ENCODE measurements around the gene LCN12. TPM values are rescaled to one million over a fixed set of nuclear protein-coding genes. Genes with fewer than 3 reads are reported as not detected.

The LCN12 gene
- total RNA-seq, 1 donor from 2014 or later, result 2.9 TPM

DNA sequence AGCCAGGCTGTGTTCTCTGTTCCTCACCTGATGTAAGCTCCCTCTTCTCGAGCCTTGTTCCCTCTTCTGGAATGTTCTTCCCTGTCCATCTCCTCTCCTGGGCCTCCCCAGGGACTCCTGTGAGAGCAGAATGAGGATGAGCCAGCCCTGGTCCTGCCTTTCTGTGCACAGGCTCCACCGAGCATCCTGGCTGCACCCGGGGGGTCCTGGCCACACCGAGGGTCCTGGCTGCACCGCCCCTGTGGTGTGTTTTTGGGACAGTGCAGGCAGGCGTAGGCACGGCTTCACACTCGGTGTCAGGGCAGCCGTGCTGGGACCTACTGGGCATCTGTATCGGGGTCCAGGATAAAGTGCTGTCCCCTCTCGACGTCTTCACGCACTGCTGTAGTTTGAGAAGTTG is 25.3 kb upstream of the LCN12 start:
- Mint-ChIP-seq H3K27ac (ENCODE audit: unreplicated experiment) (no peak overlapping the region), H3K4me3 (ENCODE audit: unreplicated experiment) (no peak overlapping the region), H3K9me3 (ENCODE audit: unreplicated experiment) (peaks cover 2% of the 10 kb centered on the region), H3K27me3 (ENCODE audit: unreplicated experiment) (peaks cover 4% of the 10 kb centered on the region), H3K4me1 (ENCODE audit: low read depth, unreplicated experiment) (peaks cover 10% of the 10 kb centered on the region), H3K36me3 (ENCODE audit: unreplicated experiment) (no peaks in the 10 kb centered on the region)
- DNase-seq, result no peak
- TF ChIP-seq CTCF (IDR thresholded peaks at IDR 0.05; ENCODE audit: partially characterized antibody, unreplicated experiment), result no peak

DNA sequence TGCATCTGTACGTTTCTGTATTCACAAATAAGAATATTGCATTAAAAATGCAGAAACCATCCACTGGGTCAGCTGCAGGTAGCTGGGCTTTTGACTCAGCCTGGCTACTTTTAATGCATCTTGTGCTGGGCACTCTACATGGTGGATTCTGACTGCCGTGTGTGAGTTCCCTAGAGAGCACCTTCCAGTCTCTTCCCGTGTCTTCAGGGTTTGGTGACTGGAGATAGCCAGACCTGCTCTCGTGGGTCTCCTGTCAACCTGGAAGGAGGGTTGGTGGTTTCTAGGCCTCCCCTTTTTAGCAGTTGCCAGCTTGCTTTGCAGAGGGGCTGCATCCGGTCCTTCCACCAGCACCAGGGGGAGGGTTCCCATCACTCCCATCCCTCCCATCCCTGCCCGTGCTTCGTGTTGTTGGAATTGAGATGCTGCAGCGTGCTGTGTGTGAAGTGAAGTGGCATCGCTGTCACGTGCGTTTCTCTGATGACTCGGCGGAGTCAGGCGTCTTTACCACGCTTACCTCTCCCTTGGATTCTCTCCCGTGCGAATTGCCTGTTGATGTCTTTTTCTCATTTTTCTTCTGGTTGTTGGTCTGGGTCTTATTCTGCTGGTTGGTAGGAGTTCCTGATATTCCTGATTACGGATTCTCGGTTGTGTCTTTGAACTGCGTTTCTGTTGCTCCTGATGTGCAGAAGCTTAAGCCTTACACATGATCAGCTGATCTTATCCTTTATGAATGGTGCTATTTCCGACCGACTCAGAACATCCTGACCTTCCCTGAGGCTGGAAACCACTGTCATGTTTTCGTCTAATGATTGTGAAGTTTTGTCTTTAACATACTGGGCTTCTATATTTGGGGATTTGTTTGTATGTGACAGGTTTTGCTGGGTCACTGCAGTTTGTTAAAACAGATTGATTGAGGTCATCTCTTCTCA is 24.5 kb upstream of the LCN12 start:
- TF ChIP-seq CTCF (IDR thresholded peaks at IDR 0.05; ENCODE audit: partially characterized antibody, unreplicated experiment), result no peak
- Mint-ChIP-seq H3K27me3 (ENCODE audit: unreplicated experiment) (peaks cover 4% of the 10 kb centered on the region), H3K36me3 (ENCODE audit: unreplicated experiment) (peaks cover under 1% of the 10 kb centered on the region), H3K4me1 (ENCODE audit: low read depth, unreplicated experiment) (peaks cover 10% of the 10 kb centered on the region), H3K4me3 (ENCODE audit: unreplicated experiment) (peak overlapping the region; percentile 7), H3K9me3 (ENCODE audit: unreplicated experiment) (peaks cover 2% of the 10 kb centered on the region), H3K27ac (ENCODE audit: unreplicated experiment) (no peak overlapping the region)
- DNase-seq, result no peak

- Mint-ChIP-seq H3K4me3 (ENCODE audit: unreplicated experiment) (no peak overlapping the region), H3K36me3 (ENCODE audit: unreplicated experiment) (peaks cover 8% of the 10 kb centered on the region), H3K27me3 (ENCODE audit: unreplicated experiment) (peaks cover 4% of the 10 kb centered on the region), H3K4me1 (ENCODE audit: low read depth, unreplicated experiment) (peaks cover 10% of the 10 kb centered on the region), H3K27ac (ENCODE audit: unreplicated experiment) (no peak overlapping the region), H3K9me3 (ENCODE audit: unreplicated experiment) (peaks cover 6% of the 10 kb centered on the region)
- TF ChIP-seq CTCF (IDR thresholded peaks at IDR 0.05; ENCODE audit: partially characterized antibody, unreplicated experiment), result no peak
- DNase-seq, result no peak
Observed at GRCh38 chr9:136928591-136928990, 23.5 kb upstream of the LCN12 start.

DNA sequence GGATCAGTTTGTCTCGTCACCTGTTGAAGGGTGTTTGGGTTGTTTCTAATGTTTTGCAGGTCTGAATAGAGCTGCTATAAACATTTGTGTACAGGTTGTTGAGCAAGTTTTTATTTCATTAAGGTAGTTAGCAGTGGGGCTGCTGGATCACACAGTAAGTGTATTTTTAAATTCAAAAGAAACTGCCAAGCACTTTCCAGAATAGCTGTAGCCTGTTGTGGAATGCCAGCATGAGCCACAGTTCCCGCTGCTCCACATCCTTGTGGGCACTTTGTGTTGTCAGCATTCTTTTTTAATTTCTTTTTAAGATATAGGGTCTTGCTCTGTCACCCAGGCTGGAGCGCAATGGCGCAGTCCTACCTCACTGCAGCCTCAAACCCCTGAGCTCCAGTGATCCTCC is 22.1 kb upstream of the LCN12 start:
- H3K36me3 Mint-ChIP-seq (ENCODE audit: unreplicated experiment), result peaks cover 8% of the 10 kb centered on the region
- no peak for TF ChIP-seq CTCF (IDR thresholded peaks at IDR 0.05; ENCODE audit: partially characterized antibody, unreplicated experiment)
- H3K27me3 Mint-ChIP-seq (ENCODE audit: unreplicated experiment), result peaks cover 8% of the 10 kb centered on the region
- peaks cover 4% of the 10 kb centered on the region for H3K9me3 Mint-ChIP-seq (ENCODE audit: unreplicated experiment)
- DNase-seq, result no peak
- no peak overlapping the region for H3K4me3 Mint-ChIP-seq (ENCODE audit: unreplicated experiment)
- H3K4me1 Mint-ChIP-seq (ENCODE audit: low read depth, unreplicated experiment), result peaks cover 10% of the 10 kb centered on the region
- no peak overlapping the region for H3K27ac Mint-ChIP-seq (ENCODE audit: unreplicated experiment)

GRCh38 chr9:136931611-136932130 is 20.4 kb upstream of the LCN12 start:
- no peak for TF ChIP-seq CTCF (IDR thresholded peaks at IDR 0.05; ENCODE audit: partially characterized antibody, unreplicated experiment)
- Mint-ChIP-seq H3K4me3 (ENCODE audit: unreplicated experiment) (no peak overlapping the region), H3K27me3 (ENCODE audit: unreplicated experiment) (peaks cover 6% of the 10 kb centered on the region), H3K36me3 (ENCODE audit: unreplicated experiment) (peaks cover 8% of the 10 kb centered on the region), H3K27ac (ENCODE audit: unreplicated experiment) (no peak overlapping the region), H3K4me1 (ENCODE audit: low read depth, unreplicated experiment) (peaks cover 10% of the 10 kb centered on the region), H3K9me3 (ENCODE audit: unreplicated experiment) (peaks cover 7% of the 10 kb centered on the region)
- no peak for DNase-seq

Measured in glutamatergic neuron (in vitro differentiated cells).